ENCODE measurements around the gene CERKL. TPM values are rescaled to one million over a fixed set of nuclear protein-coding genes. Genes with fewer than 3 reads are reported as not detected.

The CERKL gene
- polyA plus RNA-seq, 1 experiment = 0.06 TPM

- H3K27me3 ChIP-seq (ENCODE audit: control insufficient read depth, insufficient read depth, low read length) = peaks cover 14% of the 10 kb centered on the region
- POLR2A ChIA-PET = no interaction called here
- TF ChIP-seq, protein P1, sequence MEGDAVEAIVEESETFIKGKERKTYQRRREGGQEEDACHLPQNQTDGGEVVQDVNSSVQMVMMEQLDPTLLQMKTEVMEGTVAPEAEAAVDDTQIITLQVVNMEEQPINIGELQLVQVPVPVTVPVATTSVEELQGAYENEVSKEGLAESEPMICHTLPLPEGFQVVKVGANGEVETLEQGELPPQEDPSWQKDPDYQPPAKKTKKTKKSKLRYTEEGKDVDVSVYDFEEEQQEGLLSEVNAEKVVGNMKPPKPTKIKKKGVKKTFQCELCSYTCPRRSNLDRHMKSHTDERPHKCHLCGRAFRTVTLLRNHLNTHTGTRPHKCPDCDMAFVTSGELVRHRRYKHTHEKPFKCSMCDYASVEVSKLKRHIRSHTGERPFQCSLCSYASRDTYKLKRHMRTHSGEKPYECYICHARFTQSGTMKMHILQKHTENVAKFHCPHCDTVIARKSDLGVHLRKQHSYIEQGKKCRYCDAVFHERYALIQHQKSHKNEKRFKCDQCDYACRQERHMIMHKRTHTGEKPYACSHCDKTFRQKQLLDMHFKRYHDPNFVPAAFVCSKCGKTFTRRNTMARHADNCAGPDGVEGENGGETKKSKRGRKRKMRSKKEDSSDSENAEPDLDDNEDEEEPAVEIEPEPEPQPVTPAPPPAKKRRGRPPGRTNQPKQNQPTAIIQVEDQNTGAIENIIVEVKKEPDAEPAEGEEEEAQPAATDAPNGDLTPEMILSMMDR (IDR thresholded peaks at IDR 0.05; ENCODE audit: insufficient read depth, low read depth, low read length) = no peak
- no peak overlapping the region for H3K4me3 ChIP-seq (ENCODE audit: low read depth, low read length)
- CTCF ChIA-PET = no interaction called here
- H3K36me3 ChIP-seq (ENCODE audit: control insufficient read depth, insufficient read depth, low read length) = no peaks in the 10 kb centered on the region
- DNase-seq (ENCODE audit: low read depth) = no peak
Observed at GRCh38 chr2:181655519-181655918, 1.4 kb downstream of the CERKL start.

DNA sequence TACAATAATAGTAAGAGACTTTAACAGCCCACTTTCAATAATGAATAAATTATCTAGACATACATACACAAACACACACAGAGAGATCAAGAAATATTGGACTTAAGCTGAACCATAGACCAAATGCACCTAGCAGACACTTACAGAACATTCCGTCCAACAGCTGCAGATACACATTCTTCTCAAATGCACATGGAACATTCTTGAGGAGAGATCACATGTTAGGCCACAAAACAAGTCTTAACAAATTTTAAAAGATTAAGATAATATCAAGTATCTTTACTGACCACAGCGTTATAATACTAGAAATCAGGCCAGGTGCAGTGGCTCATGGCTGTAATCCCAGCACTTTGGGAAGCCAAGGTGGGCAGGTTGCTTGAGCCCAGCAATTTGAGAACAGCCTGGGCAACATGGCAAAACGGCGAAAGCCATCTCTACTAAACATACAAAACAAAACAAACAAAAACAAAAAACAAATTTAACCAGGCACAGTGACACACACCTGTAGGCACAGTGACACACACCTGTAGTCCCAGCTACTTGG is 7.4 kb downstream of the CERKL start:
- ChIA-PET POLR2A (no interaction called here), CTCF (no interaction called here)
- DNase-seq (ENCODE audit: low read depth) = no peak
- no peak overlapping the region for H3K4me3 ChIP-seq (ENCODE audit: low read depth, low read length)
- TF ChIP-seq, protein P1 (IDR thresholded peaks at IDR 0.05; ENCODE audit: insufficient read depth, low read depth, low read length) = no peak
- H3K36me3 ChIP-seq (ENCODE audit: control insufficient read depth, insufficient read depth, low read length) = no peaks in the 10 kb centered on the region
- peaks cover 2% of the 10 kb centered on the region for H3K27me3 ChIP-seq (ENCODE audit: control insufficient read depth, insufficient read depth, low read length)

DNA sequence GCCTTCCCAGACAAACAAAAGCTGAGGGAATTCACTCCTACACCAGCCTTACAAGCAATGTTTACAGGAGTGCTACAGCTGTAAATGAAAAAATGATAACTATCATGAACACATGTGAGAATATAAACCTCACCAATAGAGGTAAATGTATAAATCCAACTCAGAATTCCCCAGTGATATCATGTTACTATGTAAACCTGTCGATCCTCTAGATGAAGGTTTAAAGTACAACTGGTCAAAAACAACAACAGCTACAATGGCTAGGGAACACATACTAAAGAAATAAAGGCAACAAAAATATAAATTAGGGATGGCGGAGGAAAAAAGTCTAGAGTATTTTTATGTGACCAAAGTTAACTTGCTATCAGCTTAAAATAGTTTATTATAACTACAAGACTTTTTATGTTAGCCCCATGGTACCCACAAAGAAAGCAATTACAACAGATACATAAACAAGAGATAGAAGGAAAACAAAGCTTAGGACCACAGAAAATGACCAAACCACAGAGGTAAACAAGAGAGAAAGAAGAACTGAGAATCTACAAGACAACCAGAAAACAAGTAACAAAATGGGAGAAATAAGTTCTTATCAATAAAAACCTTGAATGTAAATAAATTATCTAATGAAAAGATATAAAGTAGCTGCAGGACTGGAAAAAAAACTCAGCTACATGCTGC is 8.3 kb downstream of the CERKL start:
- CTCF ChIA-PET = interaction anchor here (0.6 kb wide), 1 partner anchor 1203 kb away, joined by 3 read pairs; no protein-coding TSS in a partner anchor

DNA sequence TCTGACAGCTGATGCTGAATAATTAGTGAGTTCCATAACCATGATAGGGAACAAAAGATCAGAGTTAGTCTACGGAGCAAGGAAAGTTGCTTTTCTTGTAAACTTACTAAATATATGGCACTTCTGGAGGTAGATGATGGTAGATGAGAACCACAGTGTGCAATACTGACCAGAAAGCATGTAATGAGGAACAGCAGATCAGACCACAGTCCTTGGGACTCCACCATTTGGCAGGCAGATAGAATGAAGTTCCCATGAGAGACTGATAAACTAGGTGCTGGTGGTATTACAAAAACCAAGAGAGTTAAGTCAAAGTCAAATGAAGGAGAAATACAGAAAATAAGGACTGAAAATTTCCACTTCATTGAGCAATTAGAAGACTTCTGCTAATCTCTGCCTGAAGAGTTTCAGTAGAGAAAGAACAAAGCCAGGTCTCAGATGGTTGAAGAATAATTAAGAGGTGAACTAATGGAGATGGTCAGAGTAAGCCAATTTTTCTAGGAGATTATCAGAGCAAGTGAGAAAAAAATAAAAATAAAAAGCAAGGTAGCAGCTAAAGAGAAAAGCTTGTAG is 10.4 kb downstream of the CERKL start:
- DNase-seq (ENCODE audit: low read depth) = no peak
- POLR2A ChIA-PET = no interaction called here
- peaks cover 2% of the 10 kb centered on the region for H3K27me3 ChIP-seq (ENCODE audit: control insufficient read depth, insufficient read depth, low read length)
- no peak overlapping the region for H3K4me3 ChIP-seq (ENCODE audit: low read depth, low read length)
- TF ChIP-seq, protein P1 (IDR thresholded peaks at IDR 0.05; ENCODE audit: insufficient read depth, low read depth, low read length) = no peak
- CTCF ChIA-PET = no interaction called here
- H3K36me3 ChIP-seq (ENCODE audit: control insufficient read depth, insufficient read depth, low read length) = no peaks in the 10 kb centered on the region

More for the DNA sequence above, 8.3 kb downstream of the CERKL start:
- TF ChIP-seq, protein P1 (IDR thresholded peaks at IDR 0.05; ENCODE audit: insufficient read depth, low read depth, low read length) = no peak
- H3K27me3 ChIP-seq (ENCODE audit: control insufficient read depth, insufficient read depth, low read length) = peaks cover 2% of the 10 kb centered on the region
- H3K36me3 ChIP-seq (ENCODE audit: control insufficient read depth, insufficient read depth, low read length) = no peaks in the 10 kb centered on the region
- POLR2A ChIA-PET = no interaction called here
- no peak for DNase-seq (ENCODE audit: low read depth)
- no peak overlapping the region for H3K4me3 ChIP-seq (ENCODE audit: low read depth, low read length)

DNA sequence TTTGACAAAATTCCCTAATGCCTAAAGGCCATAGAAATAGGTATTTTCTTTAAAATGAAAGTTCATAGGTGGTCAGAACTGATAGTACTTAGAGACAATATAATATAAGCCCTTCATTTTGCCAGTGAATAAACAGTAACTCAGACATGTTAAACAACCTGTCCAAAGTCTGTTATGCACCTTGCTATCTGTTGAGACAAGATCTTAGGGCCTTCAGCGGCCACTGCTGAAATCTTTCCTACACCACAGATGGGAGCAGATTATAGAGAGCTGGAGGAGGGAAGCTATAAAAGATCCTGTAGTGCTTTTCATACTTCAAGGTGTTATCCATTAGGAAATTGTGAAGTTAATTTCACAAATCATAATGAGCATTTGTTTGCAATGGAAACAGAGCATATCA is 13.8 kb downstream of the CERKL start:
- ChIA-PET POLR2A (no interaction called here), CTCF (no interaction called here)
- Histone ChIP-seq H3K36me3 (ENCODE audit: control insufficient read depth, insufficient read depth, low read length) (no peaks in the 10 kb centered on the region), H3K4me3 (ENCODE audit: low read depth, low read length) (no peak overlapping the region), H3K27me3 (ENCODE audit: control insufficient read depth, insufficient read depth, low read length) (peaks cover 2% of the 10 kb centered on the region)
- no peak for DNase-seq (ENCODE audit: low read depth)
- TF ChIP-seq, protein P1 (IDR thresholded peaks at IDR 0.05; ENCODE audit: insufficient read depth, low read depth, low read length) = no peak

Measured in BJ (cell line).